ENCODE measurements around the gene PP2D1.

DNA sequence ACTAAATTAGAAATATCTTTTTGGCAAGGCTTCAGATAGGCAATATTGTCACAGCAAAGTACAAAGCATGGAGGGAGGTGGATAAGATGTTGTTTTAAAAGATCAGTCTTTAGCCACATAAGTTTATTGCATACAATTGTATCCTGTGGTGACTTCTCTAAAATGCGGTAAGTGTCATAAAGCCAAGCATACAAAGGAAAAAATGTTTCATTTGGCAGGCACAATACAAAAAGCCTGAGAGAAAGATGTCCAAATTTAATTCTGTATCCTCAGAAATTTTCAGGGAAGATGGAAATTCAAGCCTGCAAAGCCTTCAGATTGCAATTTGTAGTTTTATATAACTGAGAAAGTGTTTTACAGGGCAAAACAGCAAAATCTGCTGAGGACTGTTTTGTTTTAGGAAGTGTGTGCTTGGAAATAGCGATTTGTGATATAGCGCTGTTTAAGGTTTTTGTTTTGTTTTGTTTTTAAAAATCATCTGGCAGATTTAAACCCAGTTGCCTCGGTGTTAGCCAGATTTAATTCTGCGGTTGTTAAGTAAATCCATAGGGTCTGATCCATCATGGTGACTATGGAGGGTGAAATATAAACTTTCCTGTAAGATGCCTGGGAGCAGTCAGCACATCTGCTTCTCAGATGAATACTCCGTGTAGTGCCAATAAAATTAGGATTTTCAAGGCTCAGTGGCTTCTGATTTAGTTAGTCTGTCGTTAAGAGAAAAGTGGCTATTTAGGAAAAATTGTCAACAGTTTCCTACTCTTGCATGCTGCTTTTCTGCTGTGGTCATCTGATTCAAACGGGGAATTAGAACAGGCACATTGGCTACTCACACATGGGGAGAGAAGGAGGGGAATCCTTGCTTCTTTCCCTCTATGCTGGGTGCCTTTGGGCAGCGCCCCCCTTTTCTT, 36.2 kb upstream of the PP2D1 start:
- TF ChIP-seq, protein P1, sequence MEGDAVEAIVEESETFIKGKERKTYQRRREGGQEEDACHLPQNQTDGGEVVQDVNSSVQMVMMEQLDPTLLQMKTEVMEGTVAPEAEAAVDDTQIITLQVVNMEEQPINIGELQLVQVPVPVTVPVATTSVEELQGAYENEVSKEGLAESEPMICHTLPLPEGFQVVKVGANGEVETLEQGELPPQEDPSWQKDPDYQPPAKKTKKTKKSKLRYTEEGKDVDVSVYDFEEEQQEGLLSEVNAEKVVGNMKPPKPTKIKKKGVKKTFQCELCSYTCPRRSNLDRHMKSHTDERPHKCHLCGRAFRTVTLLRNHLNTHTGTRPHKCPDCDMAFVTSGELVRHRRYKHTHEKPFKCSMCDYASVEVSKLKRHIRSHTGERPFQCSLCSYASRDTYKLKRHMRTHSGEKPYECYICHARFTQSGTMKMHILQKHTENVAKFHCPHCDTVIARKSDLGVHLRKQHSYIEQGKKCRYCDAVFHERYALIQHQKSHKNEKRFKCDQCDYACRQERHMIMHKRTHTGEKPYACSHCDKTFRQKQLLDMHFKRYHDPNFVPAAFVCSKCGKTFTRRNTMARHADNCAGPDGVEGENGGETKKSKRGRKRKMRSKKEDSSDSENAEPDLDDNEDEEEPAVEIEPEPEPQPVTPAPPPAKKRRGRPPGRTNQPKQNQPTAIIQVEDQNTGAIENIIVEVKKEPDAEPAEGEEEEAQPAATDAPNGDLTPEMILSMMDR (IDR thresholded peaks at IDR 0.05): no peak
- TF ChIP-seq POLR2A (IDR thresholded peaks at IDR 0.05) (no peak), EP300 (IDR thresholded peaks at IDR 0.05) (no peak)
